ENCODE data around the gene XPC.

GRCh38 chr3:14138878-14139655 lies 39.3 kb downstream of the XPC start:
- TF ChIP-seq CTCF (IDR thresholded peaks at IDR 0.05; ENCODE audit: low read depth, low read length, missing input control) (no peak), HNF4G (IDR thresholded peaks at IDR 0.05) (no peak), RAD21 (IDR thresholded peaks at IDR 0.05) (no peak), JUND (IDR thresholded peaks at IDR 0.05) (no peak), FOXA1 (IDR thresholded peaks at IDR 0.05) (no peak), TAF1 (conservative IDR thresholded peaks at IDR 0.05) (no peak), YY1 (IDR thresholded peaks at IDR 0.05) (no peak), SP1 (IDR thresholded peaks at IDR 0.05) (no peak)
- TF ChIP-seq, protein P1, sequence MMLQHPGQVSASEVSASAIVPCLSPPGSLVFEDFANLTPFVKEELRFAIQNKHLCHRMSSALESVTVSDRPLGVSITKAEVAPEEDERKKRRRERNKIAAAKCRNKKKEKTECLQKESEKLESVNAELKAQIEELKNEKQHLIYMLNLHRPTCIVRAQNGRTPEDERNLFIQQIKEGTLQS (IDR thresholded peaks at IDR 0.05): no peak
